Activated naive CD4-positive, alpha-beta T cell treated with Interleukin-2 at 50 U/mL for 16 hours (primary cell): ENCODE results near the gene RPP25.
"Not testable (repeated sequence)": the region's sequence is repeated elsewhere in the genome, so short reads cannot be mapped to it uniquely, and the experiment has no call there.

Source experiments
- DNase-seq: peaks from one replicate; pipeline ENCODE4 v3.0.0-alpha.2; 2020

Gene RPP25

DNA sequence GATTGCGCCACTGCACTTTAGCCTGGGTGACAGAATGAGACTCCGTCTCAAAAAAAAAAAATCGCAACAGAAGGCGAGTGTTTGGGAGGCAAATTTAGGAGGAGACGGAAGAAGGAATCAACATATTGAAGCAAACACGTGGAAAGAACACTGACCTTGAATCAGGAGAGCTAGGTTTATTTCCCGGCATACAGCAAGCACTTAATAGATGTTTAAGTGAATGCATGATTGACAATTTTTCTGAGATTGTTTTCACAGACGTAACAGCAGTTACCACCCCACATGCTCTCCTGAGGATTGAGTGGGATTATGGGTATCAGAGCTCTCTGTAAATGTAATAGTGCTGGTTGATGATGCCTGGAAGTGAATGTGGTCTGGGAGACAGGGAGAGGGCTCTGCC lies 5.6 kb upstream of the RPP25 start:
- no peak for DNase-seq

DNA sequence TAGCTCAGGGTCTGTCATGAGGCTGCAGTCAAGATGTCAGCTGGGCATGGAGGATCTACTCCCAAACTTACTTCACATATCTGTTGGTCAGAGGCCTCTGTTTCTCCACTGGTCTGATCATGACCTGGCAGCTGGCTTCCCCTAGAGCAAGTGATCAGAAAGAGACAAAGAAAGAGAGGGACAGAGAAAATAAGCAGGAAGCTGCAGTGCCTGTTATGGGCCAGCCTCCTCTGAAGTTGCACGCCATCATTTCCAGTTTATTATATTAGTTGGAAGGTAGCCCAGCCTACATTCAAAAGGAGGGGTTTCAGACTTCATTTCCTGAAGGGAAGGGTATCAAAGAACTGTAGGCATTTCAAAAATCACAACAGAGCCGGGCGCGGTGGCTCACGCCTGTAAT lies 5.0 kb upstream of the RPP25 start:
- DNase-seq, result no peak

DNA sequence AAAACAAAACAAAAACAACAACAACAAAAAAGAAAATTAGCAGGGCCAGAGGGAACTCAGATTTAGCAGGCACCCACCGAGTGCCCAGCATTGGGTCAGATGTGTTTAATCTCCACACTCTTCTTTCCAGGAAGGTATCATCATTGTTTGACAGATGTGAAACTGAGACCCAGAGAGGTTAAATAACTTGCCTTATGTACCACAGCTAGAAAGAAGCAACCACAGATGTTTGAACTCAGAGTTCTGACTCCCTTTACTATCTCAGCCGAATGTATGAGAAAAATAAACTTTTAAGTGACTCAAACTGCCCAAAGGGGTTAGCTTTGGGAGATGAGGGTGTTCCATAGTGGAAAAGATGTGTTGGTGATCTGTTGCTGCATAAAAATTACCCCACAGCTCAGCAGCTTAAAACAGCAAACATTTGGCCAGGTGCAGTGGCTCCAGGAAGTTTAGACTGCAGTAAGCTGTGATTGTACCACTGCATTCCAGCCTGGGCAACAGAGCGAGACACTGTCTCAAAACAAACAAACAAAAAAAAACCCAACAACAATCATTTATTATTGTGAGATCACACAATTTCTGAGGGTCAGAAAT lies 4.5 kb upstream of the RPP25 start:
- DNase-seq, result no peak

DNA sequence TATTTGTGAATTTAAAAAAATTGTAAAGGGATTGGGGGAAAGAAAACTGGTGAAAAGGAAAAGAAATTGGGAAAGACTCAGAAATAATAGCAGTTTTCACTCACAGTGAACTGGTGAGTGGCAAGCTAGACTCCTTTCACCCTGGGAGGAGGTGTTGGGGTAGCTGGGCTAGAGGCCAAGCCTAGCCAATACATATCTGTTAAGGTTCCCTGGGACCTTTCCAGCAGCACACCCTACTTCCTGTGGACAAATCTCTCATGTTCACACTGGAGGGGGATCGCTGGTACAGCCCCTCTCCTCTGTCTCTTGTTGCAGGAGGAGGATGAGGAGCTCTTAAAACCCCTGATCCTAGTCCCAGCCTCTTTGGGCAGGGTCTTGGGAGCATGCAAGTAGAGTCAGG lies 3.7 kb upstream of the RPP25 start:
- no peak for DNase-seq

DNA sequence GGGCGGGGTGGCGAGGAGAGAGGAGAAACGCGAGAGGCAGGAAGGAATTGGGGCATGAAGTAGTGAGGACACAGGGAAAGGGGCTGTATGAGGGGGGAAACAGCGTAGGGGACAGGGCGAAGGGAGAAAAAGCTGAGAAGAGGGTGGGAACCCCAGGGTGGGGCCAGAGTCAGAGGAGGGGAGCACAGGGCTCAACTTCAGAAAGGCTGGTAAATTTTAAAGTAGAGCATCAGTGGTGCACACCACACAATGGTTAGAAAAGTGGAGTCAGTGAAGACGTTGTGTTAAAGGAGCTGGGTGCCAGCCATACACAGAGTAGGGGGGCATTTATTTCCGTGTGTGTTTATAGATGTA lies 3.0 kb upstream of the RPP25 start:
- DNase-seq, result no peak

DNA sequence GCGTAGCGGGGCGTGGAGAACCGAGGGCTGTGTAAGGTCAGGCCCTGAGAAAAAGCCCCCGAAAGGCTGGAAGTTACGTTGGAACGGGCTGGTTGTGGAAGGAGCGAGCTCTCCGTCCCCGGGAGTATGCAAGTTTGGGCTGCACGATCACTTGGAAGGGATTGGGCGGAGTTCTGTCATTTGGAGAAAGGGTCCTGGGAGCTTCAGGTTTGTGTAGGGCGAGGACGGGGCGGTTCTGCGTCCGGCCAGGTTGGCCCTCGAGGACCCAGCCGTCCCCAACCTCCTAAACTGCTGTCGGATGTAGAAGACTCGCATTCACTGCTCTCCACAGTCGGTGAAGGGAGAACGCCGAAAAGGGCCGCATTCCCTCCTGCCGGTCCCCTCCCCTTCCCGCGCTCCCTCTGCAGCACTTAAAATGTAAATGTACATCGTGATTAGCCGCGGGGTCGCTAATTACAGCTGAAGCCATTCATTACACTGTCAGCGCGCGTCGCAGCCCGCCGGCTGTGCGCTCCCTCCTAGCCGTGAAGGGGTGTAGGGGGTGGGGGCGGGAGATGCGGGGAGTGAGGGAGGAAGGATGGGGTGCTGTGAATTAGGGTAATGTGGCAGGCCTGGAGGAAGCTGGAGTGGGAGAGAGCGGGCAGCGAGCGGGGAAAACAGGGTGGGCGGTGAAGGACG lies 2.5 kb upstream of the RPP25 start:
- no peak for DNase-seq

DNA sequence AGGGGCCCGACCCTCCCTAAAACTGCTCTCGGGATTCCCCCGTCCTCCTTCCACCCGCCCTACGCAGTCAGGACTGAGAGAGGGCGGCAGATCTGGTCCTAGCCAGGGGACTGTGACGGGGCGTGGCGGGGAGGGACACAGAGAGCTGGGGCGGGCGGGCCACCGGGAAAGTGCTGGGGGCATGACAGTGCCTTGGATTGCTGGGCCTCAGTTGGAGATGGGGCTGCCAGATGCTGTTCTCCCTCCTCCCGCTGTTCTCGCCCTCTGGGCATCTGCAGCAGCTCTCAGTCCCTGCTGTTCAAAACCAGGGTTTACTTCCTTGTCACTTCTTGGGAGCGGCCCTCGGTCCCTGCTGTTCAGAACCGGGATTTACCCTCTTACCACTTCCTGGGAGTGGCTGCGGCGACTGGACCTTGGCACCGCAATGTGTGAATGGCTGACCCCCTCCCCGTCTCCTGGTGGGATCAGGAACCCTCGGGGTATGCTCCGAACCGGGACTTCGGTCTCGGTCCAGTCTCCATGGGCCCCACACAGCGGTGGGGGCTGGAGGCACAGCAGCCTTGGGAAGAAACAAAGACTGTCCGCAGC lies 1.8 kb upstream of the RPP25 start:
- no peak for DNase-seq

DNA sequence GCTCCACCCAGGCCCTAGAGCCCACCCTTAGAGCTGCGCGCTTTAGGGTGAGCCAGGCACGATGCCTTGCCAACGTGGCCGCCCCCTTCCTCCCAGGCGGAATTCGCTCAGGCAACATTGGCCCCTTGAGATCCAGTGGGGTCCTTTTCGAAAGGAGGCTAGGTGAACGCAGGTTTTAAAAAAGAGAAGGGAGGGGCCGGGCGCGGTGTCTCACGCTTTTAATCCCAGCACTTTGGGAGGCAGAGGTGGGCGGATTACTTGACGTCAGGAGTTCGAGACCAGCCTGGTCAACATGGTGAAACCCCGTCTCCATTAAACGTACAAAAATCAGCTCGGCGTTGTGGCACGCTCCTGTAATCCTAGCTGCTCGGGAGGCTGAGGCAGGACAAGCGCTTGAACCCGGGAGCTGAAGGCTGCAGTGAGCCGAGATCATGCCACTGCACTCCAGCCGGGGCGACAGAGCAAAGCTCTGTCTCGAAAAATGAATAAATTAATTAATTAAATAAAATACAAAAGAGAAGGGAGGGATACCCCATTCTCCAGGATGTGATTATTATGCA lies 984 bp upstream of the RPP25 start:
- DNase-seq, result no peak

DNA sequence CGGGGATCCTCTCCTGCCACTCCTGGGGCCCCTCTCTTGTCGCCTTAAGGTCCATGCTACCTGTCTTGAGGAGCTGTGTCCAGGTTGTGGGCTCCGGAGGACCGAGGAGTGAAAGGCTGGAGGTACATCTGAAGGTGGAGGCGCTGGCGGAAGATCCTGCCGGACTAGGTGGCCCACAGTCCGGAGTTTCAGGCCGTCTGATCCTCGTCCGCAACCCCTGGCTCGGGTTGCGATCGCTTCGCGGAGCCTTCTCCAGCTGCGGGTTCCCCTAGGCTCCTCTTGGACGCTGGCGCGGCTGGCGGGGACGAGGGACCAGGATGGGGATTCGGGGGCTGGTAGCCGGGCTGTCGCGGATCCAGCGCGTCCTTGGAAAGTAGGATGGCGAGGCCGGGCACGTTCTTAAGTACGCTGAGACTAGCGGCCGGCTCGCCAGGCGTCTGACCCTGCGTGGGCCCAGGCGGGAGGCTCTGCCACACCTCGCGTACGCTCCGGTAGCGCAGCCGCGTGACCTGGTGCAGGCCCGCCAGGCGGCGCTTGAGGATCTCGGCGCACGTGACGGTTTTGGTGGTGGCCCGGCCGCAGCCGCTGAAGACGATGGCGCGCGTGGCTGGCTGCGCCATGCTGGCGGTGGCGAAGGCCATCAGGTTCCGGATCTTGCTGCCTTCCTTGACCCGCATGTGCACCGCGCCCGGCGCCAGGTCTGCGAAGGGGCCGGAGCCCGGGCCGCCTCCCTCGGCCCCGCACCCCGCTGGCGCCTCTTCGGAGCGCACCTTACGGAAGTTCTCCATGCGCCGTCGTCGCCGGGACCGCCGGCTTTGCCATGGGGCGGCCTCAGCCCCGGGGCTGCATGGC lies 550 bp downstream of the RPP25 start:
- peak; percentile 71 for DNase-seq

DNA sequence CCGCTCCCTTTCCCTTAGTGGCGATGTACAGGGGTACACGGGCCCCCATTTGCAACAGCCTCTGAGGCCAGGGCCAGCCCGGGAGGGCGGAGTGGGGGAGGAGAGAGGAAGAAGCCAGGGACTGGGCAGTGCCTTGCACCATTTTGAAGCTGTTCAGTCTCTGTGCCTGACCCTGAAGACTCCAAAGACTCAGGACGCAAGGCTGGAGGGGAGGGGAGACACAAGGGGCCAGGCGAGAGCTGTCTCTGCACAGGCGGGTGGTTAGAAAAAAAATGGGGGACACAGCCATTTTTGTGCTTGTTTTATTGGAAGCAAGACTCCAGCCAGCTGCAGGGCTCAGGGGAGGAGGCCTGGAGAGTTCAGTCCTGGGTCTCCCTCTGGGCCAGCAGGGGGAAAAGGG lies 1.6 kb downstream of the RPP25 start:
- no peak for DNase-seq

DNA sequence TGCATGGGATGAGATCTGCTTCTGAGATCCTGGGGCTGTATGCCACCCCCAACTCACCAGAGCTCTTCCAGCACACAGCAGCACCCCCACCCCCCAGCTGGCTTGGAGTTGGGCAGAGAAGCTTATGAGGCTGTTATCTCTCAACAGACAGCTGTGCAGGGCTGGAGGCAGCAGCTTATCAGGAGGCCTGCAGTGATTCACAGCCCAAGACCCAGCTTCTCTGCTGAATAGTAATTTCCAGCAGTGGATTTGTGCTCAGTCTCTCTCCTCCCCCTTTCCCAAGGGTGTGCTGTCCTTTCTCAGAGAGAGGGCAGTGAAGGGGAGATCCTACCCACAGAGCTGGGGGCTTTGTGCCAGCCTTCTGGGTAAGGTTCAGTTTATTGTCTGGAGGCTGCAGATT lies 2.1 kb downstream of the RPP25 start:
- no peak for DNase-seq

DNA sequence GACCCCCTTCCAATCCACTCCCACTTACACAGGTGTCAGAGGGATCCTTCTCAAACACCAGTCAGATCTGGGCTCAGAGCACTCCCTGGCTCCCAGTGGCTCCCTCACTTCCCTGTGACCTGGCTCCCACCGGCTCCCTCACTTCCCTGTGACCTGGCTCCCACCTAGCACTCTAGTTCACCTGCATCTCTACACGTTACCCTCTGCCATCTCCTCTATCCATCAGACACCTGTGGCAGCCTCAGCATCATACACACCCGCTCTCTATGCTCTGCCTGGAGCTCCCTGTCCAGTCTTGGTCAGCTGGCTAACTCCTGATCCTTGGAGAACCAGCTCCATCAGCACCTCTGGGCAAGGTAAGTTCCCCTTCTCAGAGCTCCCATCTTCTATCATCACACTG lies 5.6 kb downstream of the RPP25 start:
- DNase-seq, result no peak

DNA sequence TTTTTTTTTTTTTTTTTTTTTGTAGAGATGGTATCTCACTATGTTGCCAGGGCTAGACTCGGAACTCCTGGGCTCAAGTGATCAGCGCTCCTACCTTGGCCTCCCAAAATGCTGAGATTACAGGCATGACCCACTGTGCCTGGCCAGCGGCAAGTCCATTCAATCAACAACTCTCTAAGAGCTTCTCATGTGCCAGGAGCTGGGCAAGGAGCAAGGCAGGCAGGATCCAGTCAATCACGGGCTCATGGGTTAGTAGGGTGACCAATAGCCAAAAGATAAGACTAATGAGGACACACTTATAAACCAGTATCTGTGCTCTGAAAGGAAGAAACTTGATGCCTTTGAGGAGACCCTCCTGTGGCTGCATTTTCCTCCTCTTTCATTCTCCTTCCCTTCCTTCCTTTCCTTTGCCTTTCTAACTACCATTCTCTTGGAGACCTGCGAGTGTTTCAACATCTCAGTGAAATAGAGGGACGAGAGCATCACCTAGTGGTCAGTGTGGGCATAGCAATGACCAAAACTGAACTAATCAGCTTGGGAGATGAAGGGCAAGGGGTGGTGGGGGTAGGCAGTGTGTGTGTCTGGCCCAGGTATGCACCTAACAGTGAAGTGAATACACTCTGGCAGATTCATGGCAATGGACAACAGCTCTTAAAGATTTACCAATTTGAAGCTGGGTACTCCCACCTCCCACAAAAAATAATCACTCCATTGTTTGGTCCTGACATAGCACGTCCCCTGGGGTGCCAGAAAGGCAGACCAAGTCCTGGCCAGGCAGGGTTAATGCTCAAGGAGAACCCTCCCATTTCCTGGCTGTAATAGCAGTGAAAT lies 6.3 kb downstream of the RPP25 start:
- peak; percentile 80 for DNase-seq

DNA sequence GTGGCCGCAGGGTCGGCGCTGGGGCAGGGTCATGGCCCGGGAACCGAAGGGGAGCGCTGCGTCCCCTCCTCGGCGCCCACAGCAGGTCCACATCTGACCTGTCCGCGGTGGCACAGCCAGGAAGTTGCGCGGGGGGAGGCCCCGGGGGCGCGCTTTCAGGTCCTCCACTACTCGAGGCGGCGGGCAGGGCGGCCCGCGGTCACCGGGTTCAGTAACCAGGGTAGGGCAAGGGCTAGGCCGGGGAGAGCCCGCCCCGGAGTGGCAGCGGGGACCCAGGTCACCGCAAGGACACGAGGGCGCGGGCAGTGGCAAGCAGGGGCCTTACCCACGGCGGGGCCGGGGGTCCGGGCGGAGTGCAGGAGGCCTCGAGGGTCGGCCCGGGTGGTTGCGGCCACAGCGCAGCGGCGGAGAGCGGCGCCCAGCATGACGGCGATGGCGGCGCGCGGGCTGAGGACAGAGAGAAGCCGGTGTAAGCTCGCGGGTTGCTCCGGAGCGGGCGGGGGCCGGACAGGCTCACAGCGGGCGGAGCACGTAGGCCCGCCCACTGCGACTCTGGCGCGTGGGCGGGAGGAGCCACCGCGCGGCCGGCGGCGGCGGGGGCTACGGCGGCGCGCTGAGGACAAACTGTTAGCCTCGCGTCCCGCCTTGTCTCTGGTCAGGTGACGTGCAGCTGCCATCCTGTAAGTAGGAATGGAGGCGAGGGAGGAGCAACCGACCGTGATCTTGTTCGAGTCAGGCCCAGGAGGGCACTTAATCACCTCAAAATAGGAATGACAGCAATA lies 18.8 kb downstream of the RPP25 start, which contains the start of gene COX5A:
COX5A (minus strand) TSS at position 484 of the 782 bp plus-strand sequence; CDS start at position 425, 59 bp downstream.
- DNase-seq, result peak; percentile 93

DNA sequence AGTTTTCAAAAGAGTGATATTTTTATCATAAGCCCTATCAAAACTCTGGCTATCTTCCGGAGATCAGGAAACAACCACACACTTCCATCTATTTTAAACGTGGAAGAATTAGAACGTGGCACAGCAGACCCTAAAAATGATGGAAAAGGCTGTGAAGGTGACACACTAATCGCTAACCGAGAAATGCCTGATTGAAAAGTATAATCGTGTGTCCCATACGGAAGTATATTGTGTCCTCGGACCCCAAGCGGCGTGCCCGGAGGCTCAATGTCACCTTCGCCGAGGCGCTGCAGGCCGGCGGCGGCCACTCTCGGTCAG lies 19.3 kb downstream of the RPP25 start:
- no peak for DNase-seq

DNA sequence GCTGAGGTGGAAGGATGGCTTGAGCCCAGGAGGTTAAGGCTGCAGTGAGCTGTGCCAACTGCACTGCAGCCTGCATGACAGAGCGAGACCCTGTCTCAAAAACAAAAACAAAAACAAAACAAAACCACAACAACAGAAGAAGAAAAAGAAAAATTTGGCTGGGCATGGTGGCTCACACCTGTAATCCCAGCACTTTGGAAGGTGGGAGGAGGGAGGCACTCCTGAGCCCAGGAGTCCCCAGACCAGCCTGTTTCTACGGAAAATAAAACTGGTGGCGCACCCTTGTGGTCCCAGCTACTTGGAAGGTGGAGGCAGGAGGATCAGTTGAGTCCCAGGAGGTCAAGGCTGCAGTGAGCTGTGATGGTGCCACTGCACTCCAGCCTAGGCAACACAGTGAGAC lies 21.4 kb downstream of the RPP25 start:
- DNase-seq, result not testable (repeated sequence)

DNA sequence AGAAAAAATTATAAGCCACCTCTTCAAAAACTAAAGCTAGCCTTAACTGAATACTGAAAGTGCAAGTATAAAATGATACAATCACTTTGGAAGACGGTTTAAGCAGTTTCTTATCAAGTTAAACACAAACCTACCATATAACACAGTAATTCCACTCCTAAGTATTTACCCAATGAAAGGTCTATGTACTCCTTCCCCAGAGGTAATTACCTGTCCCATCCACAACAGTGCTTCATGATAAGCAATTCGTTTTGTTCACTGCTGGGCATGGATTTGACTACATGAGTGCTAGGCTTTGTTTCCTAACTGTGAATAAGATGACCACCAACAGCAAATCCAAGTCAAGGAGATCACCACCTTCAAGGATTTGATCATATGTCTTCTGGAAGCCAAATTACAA lies 23.0 kb downstream of the RPP25 start:
- no peak for DNase-seq

DNA sequence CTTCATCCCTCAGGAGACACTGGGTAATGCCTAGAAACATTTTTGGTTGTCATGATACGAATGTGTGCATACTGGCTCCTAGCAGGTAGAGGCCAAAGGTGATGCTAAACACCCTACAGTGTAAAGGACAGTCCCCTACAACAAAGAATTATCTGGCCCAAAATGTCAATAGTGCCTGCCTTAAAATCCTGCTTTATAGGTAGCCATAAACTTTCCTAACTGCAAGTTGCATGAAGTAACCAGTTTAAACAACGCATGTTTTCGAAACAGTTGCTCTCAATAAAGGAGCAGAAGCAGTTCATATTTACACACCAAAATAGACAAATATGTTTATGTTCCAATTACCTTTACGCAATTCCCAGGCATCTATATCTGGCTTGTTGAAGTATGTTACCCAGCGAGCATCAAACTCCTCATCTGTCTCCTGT lies 27.8 kb downstream of the RPP25 start:
- DNase-seq, result no peak

DNA sequence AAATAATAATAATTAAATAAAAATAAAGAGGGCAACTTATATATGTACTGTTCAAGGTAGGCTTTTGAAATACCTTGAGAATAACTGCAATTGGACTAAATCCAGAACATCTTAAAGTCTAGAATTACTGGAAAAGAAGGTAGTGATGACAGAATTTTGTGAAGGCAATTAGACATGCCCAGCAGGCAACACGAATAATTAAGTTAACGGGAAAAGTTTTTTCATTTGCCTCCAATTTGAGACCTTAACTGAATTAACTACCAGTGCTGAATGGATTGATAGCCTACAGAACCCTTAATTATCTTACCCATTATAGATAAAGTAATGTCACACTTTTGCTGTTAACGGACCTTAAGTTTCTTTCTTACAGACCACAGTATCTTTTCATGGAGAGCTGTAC lies 32.0 kb downstream of the RPP25 start:
- no peak for DNase-seq

DNA sequence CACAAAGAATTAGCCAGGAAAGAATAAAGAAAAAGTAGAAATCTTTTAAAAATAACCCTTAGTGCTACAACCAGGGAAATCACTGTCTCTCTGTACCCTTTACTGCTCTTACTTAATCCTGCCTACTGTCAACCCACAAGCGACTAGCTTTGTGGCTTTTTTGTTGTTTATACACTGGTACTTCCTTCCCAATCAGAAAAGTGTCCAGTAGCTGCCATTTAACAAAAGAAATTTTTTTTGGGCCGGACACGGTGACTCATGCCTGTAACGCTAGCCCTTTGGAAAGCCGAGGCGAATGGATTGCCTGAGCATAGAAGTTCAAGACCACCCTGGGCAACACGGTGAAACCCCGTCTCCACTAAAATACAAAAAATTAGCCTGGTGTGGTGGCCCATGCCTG lies 36.1 kb downstream of the RPP25 start:
- no peak for DNase-seq

DNA sequence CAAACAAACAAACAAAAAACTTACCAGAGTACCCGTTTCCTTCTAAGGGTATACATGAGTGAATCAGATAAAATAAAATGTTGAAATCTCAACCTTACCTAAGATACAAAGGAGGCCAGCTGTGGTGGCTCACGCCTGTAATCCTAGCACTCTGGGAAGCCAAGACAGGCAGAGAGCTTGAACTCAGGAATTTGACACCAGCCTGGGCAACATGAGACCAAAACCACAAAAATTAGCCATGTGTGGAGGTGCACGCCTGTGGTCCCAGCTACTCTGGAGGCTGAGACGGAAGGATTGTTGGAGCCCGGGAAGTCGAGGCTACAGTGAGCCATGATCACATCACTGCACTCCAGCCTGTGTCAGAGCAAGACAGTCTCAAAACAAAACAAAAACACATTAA lies 38.9 kb downstream of the RPP25 start:
- no peak for DNase-seq

DNA sequence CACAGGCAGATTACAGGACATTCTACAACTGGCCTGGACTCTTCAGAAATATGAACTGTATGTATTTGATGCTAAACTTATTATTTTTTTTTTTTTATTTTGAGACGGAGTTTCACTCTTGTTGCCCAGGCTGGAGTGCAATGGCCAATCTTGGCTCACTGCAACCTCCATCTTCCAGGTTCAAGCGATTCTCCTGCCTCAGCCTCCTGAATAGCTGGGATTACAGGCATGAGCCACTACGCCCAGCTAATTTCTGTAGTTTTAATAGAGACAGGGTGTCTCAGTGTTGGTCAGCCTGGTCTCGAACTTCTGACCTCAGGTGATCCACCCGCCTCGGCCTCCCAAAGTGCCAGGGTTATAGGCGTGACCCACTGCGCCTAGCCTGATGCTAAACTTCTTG lies 42.8 kb downstream of the RPP25 start:
- not testable (repeated sequence) for DNase-seq
